ENCODE measurements around the gene EIF4G1. TPM values are rescaled to one million over a fixed set of nuclear protein-coding genes. Genes with fewer than 3 reads are reported as not detected.

Gene EIF4G1
- polyA plus RNA-seq, 1 donor from 2014 or later = 66.9 TPM

GRCh38 chr3:184382326-184383032, 68.1 kb downstream of the EIF4G1 start:
- H3K9ac ChIP-seq (ENCODE audit: low read length) = no peak overlapping the region
- TF ChIP-seq TAF1 (IDR thresholded peaks at IDR 0.05; ENCODE audit: low read depth) (no peak), POLR2AphosphoS5 (IDR thresholded peaks at IDR 0.05) (no peak), EP300 (conservative IDR thresholded peaks at IDR 0.05; ENCODE audit: poor library complexity, severe bottlenecking) (no peak), RAD21 (conservative IDR thresholded peaks at IDR 0.05) (no peak), EZH2 (IDR thresholded peaks at IDR 0.05; ENCODE audit: borderline replicate concordance, insufficient read depth, low read length, poor library complexity, severe bottlenecking) (no peak), CTCF (IDR thresholded peaks at IDR 0.05; ENCODE audit: poor library complexity, severe bottlenecking) (no peak), SMC3 (conservative IDR thresholded peaks at IDR 0.05; ENCODE audit: poor library complexity) (no peak), REST (IDR thresholded peaks at IDR 0.05; ENCODE audit: borderline replicate concordance) (no peak)
- no peaks in the 10 kb centered on the region for H3K9me2 ChIP-seq (ENCODE audit: insufficient read depth, low read length)
- H2AFZ ChIP-seq (ENCODE audit: low read depth, low read length) = no peak overlapping the region
- H3K9me3 ChIP-seq (ENCODE audit: low read length) = no peaks in the 10 kb centered on the region
- no peaks in the 10 kb centered on the region for H3K79me2 ChIP-seq (replicated peaks; ENCODE audit: insufficient read depth, low read length)
- H3K4me2 ChIP-seq (ENCODE audit: low read length) = no peak overlapping the region
- peaks cover 39% of the 10 kb centered on the region for H3K27me3 ChIP-seq (ENCODE audit: insufficient read depth, low read depth, low read length)
- H3K36me3 ChIP-seq (ENCODE audit: insufficient read depth, low read length) = no peaks in the 10 kb centered on the region
- H3F3A ChIP-seq (ENCODE audit: insufficient read depth, low read length, poor library complexity, severe bottlenecking) = no peaks in the 10 kb centered on the region
- no peaks in the 10 kb centered on the region for H4K20me1 ChIP-seq (ENCODE audit: insufficient read depth)
- H3K27ac ChIP-seq (ENCODE audit: low read length) = no peak overlapping the region
- no peak overlapping the region for H3K4me3 ChIP-seq (ENCODE audit: low read length)

- H4K20me1 ChIP-seq (ENCODE audit: insufficient read depth) = no peaks in the 10 kb centered on the region
- H3K27me3 ChIP-seq (ENCODE audit: insufficient read depth, low read depth, low read length) = peaks cover 37% of the 10 kb centered on the region
- no peak overlapping the region for H3K9ac ChIP-seq (ENCODE audit: low read length)
- no peaks in the 10 kb centered on the region for H3K9me3 ChIP-seq (ENCODE audit: low read length)
- no peak overlapping the region for H2AFZ ChIP-seq (ENCODE audit: low read depth, low read length)
- TF ChIP-seq EZH2 (IDR thresholded peaks at IDR 0.05; ENCODE audit: borderline replicate concordance, insufficient read depth, low read length, poor library complexity, severe bottlenecking) (no peak), RAD21 (conservative IDR thresholded peaks at IDR 0.05) (no peak), CTCF (IDR thresholded peaks at IDR 0.05; ENCODE audit: poor library complexity, severe bottlenecking) (no peak), REST (IDR thresholded peaks at IDR 0.05; ENCODE audit: borderline replicate concordance) (no peak)
- H3F3A ChIP-seq (ENCODE audit: insufficient read depth, low read length, poor library complexity, severe bottlenecking) = no peaks in the 10 kb centered on the region
- H3K27ac ChIP-seq (ENCODE audit: low read length) = no peak overlapping the region
- no peak overlapping the region for H3K4me3 ChIP-seq (ENCODE audit: low read length)
- H3K4me2 ChIP-seq (ENCODE audit: low read length) = no peak overlapping the region
- H3K79me2 ChIP-seq (replicated peaks; ENCODE audit: insufficient read depth, low read length) = no peaks in the 10 kb centered on the region
- no peaks in the 10 kb centered on the region for H3K36me3 ChIP-seq (ENCODE audit: insufficient read depth, low read length)
- no peaks in the 10 kb centered on the region for H3K9me2 ChIP-seq (ENCODE audit: insufficient read depth, low read length)
Observed at GRCh38 chr3:184383033-184383740, 68.8 kb downstream of the EIF4G1 start.

Measured in neural cell (in vitro differentiated cells).